WERI-Rb-1 (cell line): Measurements from ENCODE around the gene EPG5.

Experiments used
- DNase-seq: peaks from one replicate; pipeline ENCODE4 v3.0.0-alpha.2; 2020
- H3K27ac ChIP-seq: fragments of 250-450 bp; sonication (Bioruptor Pico); 2 replicates; pipeline ENCODE4 v1.5.1; 2020; ENCODE audit warnings: mild to moderate bottlenecking, moderate library complexity
- H3K27me3 ChIP-seq: fragments of 250-450 bp; sonication (Bioruptor Pico); 2 replicates; pipeline ENCODE4 v1.5.1; 2021; ENCODE audit warnings: mild to moderate bottlenecking, low read depth, moderate library complexity; ENCODE audit not compliant: insufficient read depth, severe bottlenecking
- H3K36me3 ChIP-seq: fragments of 250-450 bp; sonication (Bioruptor Pico); 2 replicates; pipeline ENCODE4 v1.5.1; 2020; ENCODE audit warnings: mild to moderate bottlenecking, moderate library complexity
- H3K4me3 ChIP-seq: 2 replicates; pipeline ENCODE4 v1.5.1; 2011; ENCODE audit warnings: low read depth, mild to moderate bottlenecking, control low read depth, low read length
- H3K9me3 ChIP-seq: fragments of 250-450 bp; sonication (Bioruptor Pico); 2 replicates; pipeline ENCODE4 v1.5.1; 2021; ENCODE audit warnings: mild to moderate bottlenecking, moderate library complexity; ENCODE audit not compliant: severe bottlenecking
- TF ChIP-seq, protein P1 (sequence below): IDR thresholded peaks from 2 replicates; pipeline ENCODE4 v1.5.1; 2011; ENCODE audit warnings: low read depth, mild to moderate bottlenecking, control low read depth, inconsistent platforms, low read length

EPG5 gene

DNA sequence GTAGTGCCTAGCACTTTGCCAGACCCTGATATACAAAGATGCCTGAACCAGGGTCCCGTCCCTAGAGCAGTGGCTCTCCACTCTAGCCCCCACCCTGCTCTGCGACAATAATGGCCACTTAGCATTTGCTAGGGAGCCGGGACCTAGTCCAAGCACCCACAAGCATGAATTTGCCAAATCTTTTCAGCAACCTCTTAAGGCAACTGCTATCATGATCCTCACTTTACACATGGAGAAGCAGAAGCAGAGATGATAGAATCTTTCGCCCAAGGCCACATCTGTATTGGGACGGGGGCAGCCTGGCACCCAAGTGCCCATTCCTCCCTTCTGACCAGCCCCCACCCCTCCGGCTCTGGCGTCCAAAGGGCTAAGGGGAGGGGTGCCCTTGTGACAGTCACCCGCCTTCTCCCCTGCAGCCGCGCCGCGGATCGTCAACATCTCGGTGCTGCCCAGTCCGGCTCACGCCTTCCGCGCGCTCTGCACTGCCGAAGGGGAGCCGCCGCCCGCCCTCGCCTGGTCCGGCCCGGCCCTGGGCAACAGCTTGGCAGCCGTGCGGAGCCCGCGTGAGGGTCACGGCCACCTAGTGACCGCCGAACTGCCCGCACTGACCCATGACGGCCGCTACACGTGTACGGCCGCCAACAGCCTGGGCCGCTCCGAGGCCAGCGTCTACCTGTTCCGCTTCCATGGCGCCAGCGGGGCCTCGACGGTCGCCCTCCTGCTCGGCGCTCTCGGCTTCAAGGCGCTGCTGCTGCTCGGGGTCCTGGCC is 128.6 kb downstream of the EPG5 start:
- no peaks in the 10 kb centered on the region for H3K36me3 ChIP-seq
- H3K27ac ChIP-seq = no peak overlapping the region
- peaks cover 75% of the 10 kb centered on the region for H3K27me3 ChIP-seq
- TF ChIP-seq, protein P1, sequence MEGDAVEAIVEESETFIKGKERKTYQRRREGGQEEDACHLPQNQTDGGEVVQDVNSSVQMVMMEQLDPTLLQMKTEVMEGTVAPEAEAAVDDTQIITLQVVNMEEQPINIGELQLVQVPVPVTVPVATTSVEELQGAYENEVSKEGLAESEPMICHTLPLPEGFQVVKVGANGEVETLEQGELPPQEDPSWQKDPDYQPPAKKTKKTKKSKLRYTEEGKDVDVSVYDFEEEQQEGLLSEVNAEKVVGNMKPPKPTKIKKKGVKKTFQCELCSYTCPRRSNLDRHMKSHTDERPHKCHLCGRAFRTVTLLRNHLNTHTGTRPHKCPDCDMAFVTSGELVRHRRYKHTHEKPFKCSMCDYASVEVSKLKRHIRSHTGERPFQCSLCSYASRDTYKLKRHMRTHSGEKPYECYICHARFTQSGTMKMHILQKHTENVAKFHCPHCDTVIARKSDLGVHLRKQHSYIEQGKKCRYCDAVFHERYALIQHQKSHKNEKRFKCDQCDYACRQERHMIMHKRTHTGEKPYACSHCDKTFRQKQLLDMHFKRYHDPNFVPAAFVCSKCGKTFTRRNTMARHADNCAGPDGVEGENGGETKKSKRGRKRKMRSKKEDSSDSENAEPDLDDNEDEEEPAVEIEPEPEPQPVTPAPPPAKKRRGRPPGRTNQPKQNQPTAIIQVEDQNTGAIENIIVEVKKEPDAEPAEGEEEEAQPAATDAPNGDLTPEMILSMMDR = no peak
- H3K4me3 ChIP-seq = peak overlapping the region; percentile 15; the same call in 1 of the 2 replicates
- no peak for DNase-seq
- peaks cover 8% of the 10 kb centered on the region for H3K9me3 ChIP-seq

DNA sequence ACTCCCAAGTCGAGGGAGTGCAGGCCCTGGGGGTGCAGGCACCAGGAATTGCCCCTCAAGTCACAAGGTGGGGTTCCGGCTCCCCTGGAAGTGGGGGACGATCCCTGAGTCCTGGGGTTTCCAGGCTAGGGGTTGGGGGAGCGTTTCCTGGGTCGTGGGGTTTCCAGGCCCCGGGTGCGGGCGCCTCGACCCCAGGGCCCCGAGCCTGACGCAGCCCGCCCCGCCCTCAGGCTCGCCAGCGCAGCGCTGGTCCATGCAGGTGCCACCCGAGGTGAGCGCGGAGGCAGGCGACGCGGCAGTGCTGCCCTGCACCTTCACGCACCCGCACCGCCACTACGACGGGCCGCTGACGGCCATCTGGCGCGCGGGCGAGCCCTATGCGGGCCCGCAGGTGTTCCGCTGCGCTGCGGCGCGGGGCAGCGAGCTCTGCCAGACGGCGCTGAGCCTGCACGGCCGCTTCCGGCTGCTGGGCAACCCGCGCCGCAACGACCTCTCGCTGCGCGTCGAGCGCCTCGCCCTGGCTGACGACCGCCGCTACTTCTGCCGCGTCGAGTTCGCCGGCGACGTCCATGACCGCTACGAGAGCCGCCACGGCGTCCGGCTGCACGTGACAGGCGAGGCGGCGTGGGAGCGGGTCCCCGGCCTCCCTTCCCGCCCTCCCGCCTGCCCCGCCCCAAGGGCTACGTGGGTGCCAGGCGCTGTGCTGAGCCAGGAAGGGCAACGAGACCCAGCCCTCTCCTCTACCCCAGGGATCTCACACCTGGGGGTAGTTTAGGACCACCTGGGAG is 129.7 kb downstream of the EPG5 start:
- DNase-seq = peak; percentile 79
- H3K4me3 ChIP-seq = peak overlapping the region; percentile 7; the same call in 1 of the 2 replicates
- peaks cover 8% of the 10 kb centered on the region for H3K9me3 ChIP-seq
- no peak overlapping the region for H3K27ac ChIP-seq
- peaks cover 85% of the 10 kb centered on the region for H3K27me3 ChIP-seq
- TF ChIP-seq, protein P1 = peak; percentile 71
- no peaks in the 10 kb centered on the region for H3K36me3 ChIP-seq

DNA sequence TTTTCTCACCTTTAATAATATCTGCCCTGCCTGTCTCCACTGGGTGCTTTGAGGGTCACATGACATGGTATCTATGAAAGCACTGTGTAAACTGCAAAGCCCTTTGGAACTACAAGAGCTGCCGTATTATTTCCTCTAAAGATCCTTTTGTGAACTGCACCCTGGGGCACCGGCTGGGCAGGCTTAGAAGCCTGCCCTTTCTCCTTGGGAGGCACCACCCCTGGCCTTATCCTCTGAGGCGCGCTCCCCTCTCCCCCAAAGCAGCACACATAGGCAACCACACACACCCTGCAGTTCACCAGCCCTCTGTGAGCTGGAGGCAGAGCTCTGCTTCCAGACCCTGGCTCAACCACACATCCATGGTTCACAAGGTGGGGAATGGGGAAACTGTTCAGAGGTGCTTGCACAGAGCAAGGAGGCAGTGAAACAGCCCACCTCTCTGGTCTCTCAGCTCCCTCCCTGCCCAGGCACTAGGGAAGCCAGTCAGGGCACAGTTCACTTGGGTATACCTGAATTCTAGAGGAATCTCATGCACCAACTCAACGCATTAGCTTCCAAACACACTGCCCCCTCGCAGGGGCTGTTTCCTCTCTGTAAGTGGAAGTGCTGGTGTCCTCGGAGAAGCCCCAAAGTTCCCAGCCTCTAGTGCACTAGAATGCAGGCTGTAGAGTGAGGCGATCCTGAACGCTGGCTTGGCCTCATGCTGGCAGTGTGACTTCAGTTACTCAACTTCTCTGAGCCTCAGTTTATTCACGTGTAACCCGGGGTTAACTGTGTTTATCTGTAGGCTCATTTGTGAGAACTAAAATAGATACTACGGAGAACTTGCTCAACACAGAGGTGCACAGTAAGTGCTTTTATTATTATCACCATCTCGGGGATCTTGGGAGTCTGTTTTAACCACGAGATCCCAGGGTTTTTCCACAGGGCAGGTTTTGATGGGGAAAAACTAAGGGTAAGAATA is 130.6 kb downstream of the EPG5 start:
- DNase-seq = no peak
- H3K27ac ChIP-seq = no peak overlapping the region
- TF ChIP-seq, protein P1 = no peak
- H3K36me3 ChIP-seq = no peaks in the 10 kb centered on the region
- peaks cover 91% of the 10 kb centered on the region for H3K27me3 ChIP-seq
- H3K4me3 ChIP-seq = no peak overlapping the region
- H3K9me3 ChIP-seq = peaks cover 8% of the 10 kb centered on the region

DNA sequence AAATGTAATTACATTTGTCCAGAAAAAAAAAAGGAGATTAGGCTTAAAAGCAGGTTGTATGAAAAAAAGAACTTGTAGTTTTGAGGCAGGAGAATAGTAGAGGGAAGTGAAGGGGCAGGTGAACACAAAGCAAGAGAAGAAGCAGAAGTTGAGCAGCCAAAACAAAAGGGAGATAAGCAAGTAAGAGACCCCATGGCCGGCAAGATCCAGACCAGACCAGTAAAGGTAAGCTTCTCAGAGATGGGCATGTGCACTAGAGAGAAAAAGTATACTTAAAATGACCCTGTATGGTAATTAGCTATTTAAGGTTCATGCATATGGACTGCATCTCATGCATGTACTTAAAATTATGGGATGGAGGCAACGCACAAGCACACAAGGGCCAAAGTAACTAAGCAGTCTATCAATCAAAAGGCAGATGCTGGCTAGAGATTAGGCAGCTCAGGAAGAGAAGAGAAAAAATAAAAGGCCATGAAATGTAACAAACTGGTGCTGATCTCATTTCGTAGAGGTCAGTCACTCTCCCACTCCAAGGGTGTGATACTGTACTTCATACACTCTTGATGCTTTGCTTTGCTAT is 132.0 kb downstream of the EPG5 start:
- H3K36me3 ChIP-seq = no peaks in the 10 kb centered on the region
- no peak overlapping the region for H3K27ac ChIP-seq
- peaks cover 8% of the 10 kb centered on the region for H3K9me3 ChIP-seq
- no peak overlapping the region for H3K4me3 ChIP-seq
- H3K27me3 ChIP-seq = peaks cover 92% of the 10 kb centered on the region
- TF ChIP-seq, protein P1 = no peak
- DNase-seq = no peak

DNA sequence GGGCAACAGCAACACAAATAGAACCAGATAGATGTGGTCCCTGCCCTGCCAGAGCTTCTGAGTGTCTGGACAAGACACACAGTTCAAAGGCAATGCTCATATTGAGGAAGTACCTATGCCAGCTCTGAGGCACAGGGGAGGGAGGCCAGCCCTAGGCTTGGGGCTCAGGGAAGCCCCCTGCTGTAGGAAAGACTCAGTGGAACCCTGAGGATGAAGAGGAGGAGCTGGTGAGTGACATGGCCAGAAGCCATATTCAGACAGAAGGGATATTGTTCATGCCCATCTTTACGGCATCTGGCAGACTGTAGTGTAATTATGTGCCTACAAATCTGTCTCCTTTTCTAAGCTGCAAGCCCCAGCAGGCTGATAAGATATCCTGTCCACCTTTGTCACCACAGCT is 132.8 kb downstream of the EPG5 start:
- Histone ChIP-seq H3K9me3 (peaks cover 8% of the 10 kb centered on the region), H3K36me3 (no peaks in the 10 kb centered on the region), H3K4me3 (no peak overlapping the region), H3K27me3 (peaks cover 92% of the 10 kb centered on the region), H3K27ac (no peak overlapping the region)
- TF ChIP-seq, protein P1 = no peak
- DNase-seq = no peak
